ENCODE measurements around the gene ANTKMT. TPM values are rescaled to one million over a fixed set of nuclear protein-coding genes. Genes with fewer than 3 reads are reported as not detected.

The ANTKMT gene
- total RNA-seq, 4 donors from 2014 or later, result 24.9 to 42.4 (median 32.1) TPM

DNA sequence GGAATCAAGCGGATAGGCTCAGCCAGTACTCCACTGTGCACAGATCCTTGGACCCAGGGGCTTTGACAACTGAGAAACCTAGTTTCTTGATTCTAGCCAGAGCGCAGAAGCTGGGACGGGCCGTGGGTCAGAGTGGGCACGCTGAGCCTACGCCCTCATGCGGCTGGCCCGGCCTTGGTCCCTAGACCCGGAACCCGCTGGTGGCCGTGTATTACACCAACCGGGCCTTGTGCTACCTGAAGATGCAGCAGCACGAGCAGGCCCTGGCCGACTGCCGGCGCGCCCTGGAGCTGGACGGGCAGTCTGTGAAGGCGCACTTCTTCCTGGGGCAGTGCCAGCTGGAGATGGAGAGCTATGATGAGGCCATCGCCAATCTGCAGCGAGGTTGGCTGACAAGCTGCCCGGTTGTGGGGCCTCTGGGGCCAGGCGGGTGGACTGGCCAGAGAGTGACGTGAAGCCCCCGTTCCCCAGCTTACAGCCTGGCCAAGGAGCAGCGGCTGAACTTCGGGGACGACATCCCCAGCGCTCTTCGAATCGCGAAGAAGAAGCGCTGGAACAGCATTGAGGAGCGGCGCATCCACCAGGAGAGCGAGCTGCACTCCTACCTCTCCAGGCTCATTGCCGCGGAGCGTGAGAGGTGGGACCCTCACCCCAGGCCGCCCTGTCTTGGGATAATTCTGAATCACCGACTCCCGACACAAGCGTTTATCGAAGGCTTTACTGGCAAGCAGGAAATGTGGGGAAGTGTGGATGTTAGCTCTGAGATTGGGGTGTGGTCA is 39.8 kb upstream of the ANTKMT start:
- 43 to 49% methylated on average over 32 to 42 of the region's 44 CpGs for WGBS, 2 donors
- intact Hi-C loops (cut with DNase I; ENCODE audit: low total_unique reads), result no loop called here
- peak overlapping the region; percentile 76 for H3K4me3 ChIP-seq (ENCODE audit: low read depth, poor library complexity, severe bottlenecking)
- TF ChIP-seq POLR2A (IDR thresholded peaks at IDR 0.05), result no peak
- TF ChIP-seq, protein P1, sequence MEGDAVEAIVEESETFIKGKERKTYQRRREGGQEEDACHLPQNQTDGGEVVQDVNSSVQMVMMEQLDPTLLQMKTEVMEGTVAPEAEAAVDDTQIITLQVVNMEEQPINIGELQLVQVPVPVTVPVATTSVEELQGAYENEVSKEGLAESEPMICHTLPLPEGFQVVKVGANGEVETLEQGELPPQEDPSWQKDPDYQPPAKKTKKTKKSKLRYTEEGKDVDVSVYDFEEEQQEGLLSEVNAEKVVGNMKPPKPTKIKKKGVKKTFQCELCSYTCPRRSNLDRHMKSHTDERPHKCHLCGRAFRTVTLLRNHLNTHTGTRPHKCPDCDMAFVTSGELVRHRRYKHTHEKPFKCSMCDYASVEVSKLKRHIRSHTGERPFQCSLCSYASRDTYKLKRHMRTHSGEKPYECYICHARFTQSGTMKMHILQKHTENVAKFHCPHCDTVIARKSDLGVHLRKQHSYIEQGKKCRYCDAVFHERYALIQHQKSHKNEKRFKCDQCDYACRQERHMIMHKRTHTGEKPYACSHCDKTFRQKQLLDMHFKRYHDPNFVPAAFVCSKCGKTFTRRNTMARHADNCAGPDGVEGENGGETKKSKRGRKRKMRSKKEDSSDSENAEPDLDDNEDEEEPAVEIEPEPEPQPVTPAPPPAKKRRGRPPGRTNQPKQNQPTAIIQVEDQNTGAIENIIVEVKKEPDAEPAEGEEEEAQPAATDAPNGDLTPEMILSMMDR (IDR thresholded peaks at IDR 0.05), result no peak
- no peak for DNase-seq (ENCODE audit: low spot score in 2 of 2)

- TF ChIP-seq, protein P1 (IDR thresholded peaks at IDR 0.05), result no peak
- TF ChIP-seq POLR2A (IDR thresholded peaks at IDR 0.05), result no peak
- H3K4me3 ChIP-seq (ENCODE audit: low read depth, poor library complexity, severe bottlenecking), result no peak overlapping the region
- no peak for DNase-seq (ENCODE audit: low spot score in 2 of 2)
- intact Hi-C loops (cut with DNase I; ENCODE audit: low total_unique reads), result no loop called here
- 71 to 77% methylated on average over 27 to 28 of the region's 28 CpGs for WGBS, 2 donors
These were observed 39.1 kb upstream of the ANTKMT start for GRCh38 chr16:681746-682427.

DNA sequence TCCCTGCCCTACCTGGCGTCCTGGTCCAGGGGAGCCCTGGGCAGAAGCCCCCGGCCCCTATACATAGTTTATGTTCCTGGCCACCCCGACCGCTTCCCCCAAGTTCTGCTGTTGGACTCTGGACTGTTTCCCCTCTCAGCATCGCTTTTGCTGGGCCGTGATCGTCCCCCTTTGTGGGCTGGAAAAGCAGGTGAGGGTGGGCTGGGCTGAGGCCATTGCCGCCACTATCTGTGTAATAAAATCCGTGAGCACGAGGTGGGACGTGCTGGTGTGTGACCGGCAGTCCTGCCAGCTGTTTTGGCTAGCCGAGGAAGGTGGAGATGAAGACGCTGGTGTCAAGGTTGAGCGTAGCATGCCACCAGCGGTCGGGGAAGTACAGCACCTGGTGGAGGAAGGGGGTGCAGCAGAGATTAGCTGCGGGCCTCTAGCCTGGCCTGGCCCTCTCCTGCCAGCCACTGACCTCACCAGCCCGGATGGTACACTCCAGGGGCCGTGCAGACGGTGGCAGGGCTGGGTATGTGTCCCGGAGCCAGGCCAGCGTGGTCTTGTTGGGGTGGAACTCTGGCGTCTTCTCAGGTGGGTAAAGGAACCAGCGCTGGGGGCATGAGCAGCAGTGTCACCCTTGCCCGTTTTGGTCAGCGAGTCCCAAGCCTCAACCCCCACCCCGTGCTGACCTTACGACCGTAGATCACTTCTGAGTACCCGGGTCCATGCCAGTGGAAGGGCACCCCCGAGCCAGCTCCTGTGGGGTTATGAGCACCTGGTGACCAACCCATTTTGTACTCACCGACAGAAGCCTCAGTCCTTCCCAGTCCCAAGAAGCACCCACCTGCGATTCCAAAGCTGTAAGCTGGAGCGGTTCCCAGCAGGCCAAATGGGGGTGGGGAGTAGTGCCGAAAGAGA is 38.2 kb upstream of the ANTKMT start:
- 77 to 80% methylated on average over 31 to 36 of the region's 36 CpGs for WGBS, 2 donors
- no peak for TF ChIP-seq POLR2A (IDR thresholded peaks at IDR 0.05)
- TF ChIP-seq, protein P1 (IDR thresholded peaks at IDR 0.05), result no peak

GRCh38 chr16:683396-684070 is 37.4 kb upstream of the ANTKMT start:
- intact Hi-C loops (cut with DNase I; ENCODE audit: low total_unique reads), result no loop called here
- no peak for DNase-seq (ENCODE audit: low spot score in 2 of 2)
- peak overlapping the region; percentile 37 for H3K4me3 ChIP-seq (ENCODE audit: low read depth, poor library complexity, severe bottlenecking)
- WGBS, 2 donors, result 17 to 35% methylated on average over 21 to 30 of the region's 57 CpGs
- TF ChIP-seq, protein P1 (IDR thresholded peaks at IDR 0.05), result no peak

More for the DNA sequence above, 38.2 kb upstream of the ANTKMT start:
- intact Hi-C loops (cut with DNase I; ENCODE audit: low total_unique reads), result no loop called here
- no peak for DNase-seq (ENCODE audit: low spot score in 2 of 2)
- no peak overlapping the region for H3K4me3 ChIP-seq (ENCODE audit: low read depth, poor library complexity, severe bottlenecking)

- peak; percentile 96 to 99 for DNase-seq (ENCODE audit: low spot score in 2 of 2)
- H3K4me3 ChIP-seq (ENCODE audit: low read depth, poor library complexity, severe bottlenecking), result peak within 1 kb of the TSS; percentile 37
- intact Hi-C loops (cut with DNase I; ENCODE audit: low total_unique reads), result no loop called here
- no peak for TF ChIP-seq POLR2A (IDR thresholded peaks at IDR 0.05)
- TF ChIP-seq, protein P1 (IDR thresholded peaks at IDR 0.05), result no peak
- WGBS, 2 donors, result 0 to 2% methylated on average over 5 to 33 of the region's 91 CpGs
These were observed 36.7 kb upstream of the ANTKMT start, which contains the start of gene JMJD8 for GRCh38 chr16:684071-684794. Gene JMJD8, minus strand, starts transcription at chr16:684334. Its CDS starts 15 bp downstream, at chr16:684319.

Measured in lower leg skin (tissue), 4 donors.